Spleen (tissue), 11 donors: ENCODE data around the gene SLC25A45. TPM values are rescaled to one million over a fixed set of nuclear protein-coding genes. Genes with fewer than 3 reads are reported as not detected.

Source experiments
- DNase-seq: peaks from one replicate; pipeline ENCODE4 v3.0.0-alpha.2; 2020
- H3K27ac ChIP-seq, 8 donors: fragments of 200-600 bp; sonication (generic) in 7 of 8; 1 replicate in 4 of 8; 2 replicates in 4 of 8; pipeline versions ENCODE4 v1.5.0 to v1.8.0; 2016 to 2021; ENCODE audit warnings: inconsistent platforms in 4 of 8, mild to moderate bottlenecking in 4 of 8, moderate library complexity in 1 of 8
- H3K27me3 ChIP-seq, 7 donors: fragments of 200-600 bp; sonication (generic) in 6 of 7; replicated peaks in 1 of 7; 1 replicate in 4 of 7; 2 replicates in 3 of 7; pipeline versions ENCODE4 v1.5.0 to v1.8.0; 2016 to 2021; ENCODE audit warnings: inconsistent platforms in 3 of 7, mild to moderate bottlenecking in 1 of 7
- H3K36me3 ChIP-seq, 6 donors: fragments of 200-600 bp; sonication (generic) in 5 of 6; 1 replicate in 4 of 6; 2 replicates in 2 of 6; pipeline versions ENCODE4 v1.5.0 to v1.8.0; 2016 to 2021; ENCODE audit warnings: inconsistent platforms in 2 of 6
- H3K4me1 ChIP-seq, 6 donors: fragments of 200-600 bp; sonication (generic) in 5 of 6; 1 replicate in 3 of 6; 2 replicates in 3 of 6; pipeline versions ENCODE4 v1.5.0 to v1.8.0; 2016 to 2021; ENCODE audit warnings: inconsistent platforms in 3 of 6
- H3K4me3 ChIP-seq, 8 donors: fragments of 200-600 bp; sonication (generic) in 7 of 8; 1 replicate in 4 of 8; 2 replicates in 4 of 8; pipeline versions ENCODE4 v1.5.0 to v1.8.0; 2016 to 2021; ENCODE audit warnings: inconsistent platforms in 4 of 8, mild to moderate bottlenecking in 4 of 8, moderate library complexity in 2 of 8
- H3K9me3 ChIP-seq, 8 donors: fragments of 200-600 bp; sonication (generic) in 7 of 8; 1 replicate in 4 of 8; 2 replicates in 4 of 8; pipeline versions ENCODE4 v1.5.0 to v1.8.0; 2016 to 2021; ENCODE audit warnings: inconsistent platforms in 4 of 8
- CTCF ChIP-seq, 11 experiments: fragments of 200-600 bp in 7 of 11; fragments of 450-650 bp in 4 of 11; sonication (generic) in 4 of 11; IDR thresholded peaks in 8 of 11; conservative IDR thresholded peaks in 3 of 11; 1 replicate in 7 of 11; 2 replicates in 4 of 11; pipeline versions ENCODE4 v1.4.0 to v1.8.0; 2016 to 2021; ENCODE audit warnings: antibody characterized with exemption in 11 of 11, inconsistent platforms in 4 of 11, mild to moderate bottlenecking in 1 of 11
- POLR2A ChIP-seq, 3 donors: fragments of 450-650 bp; IDR thresholded peaks; one replicate each; pipeline ENCODE4 v1.5.1; 2017; ENCODE audit warnings: antibody characterized with exemption in 3 of 3, mild to moderate bottlenecking in 1 of 3
- POLR2AphosphoS5 ChIP-seq, 3 donors: sonication (generic); formaldehyde crosslinking; IDR thresholded peaks; one replicate each; pipeline ENCODE4 v1.5.1; 2017; ENCODE audit warnings: antibody characterized with exemption in 3 of 3
- WGBS, 5 donors: extraction: QIAGEN DNeasy Blood & Tissue Kit in 3 of 5; methylation state at CpG; one replicate each; pipeline versions ENCODE4 v1.1.5 to v1.1.7; 2013 to 2018; 5-methylcytosine and 5-hydroxymethylcytosine counted together
- intact Hi-C: fragments of 100-400 bp; cut with DNase I; formaldehyde crosslinking; loops from one replicate; pipeline ENCODE4 v1.15.0; 2023; ENCODE audit warnings: low total_unique reads
- polyA plus RNA-seq, 3 donors: library from polyadenylated mRNA; stranded (reverse); fragments of 200-250 nt; gene quantifications; one replicate each; pipeline ENCODE4 v1.2.1, GENCODE V29; 2013
- total RNA-seq, 7 donors: library from RNA; depleted of rRNA in 3 of 7; stranded (reverse); fragments of >200 nt in 3 of 7; fragmentation: NEBNext Ultra II Directional in 4 of 7; extraction: Animal tissue kit (Norgen Biotek cat#: 25700) in 4 of 7; gene quantifications; one replicate each; pipeline versions ENCODE4 v1.1.0 to v1.2.1, GENCODE V29; 2016 to 2021
- donor health status: healthy with polysubstance abuse.
- donor health status: DM: no; HTN: no; CAD: no; lungs with moderate emphysema.
- donor health status: DM: no; HTN: no; CAD: no.
- donor health status: Bipolar disorder and iron deficiency.
- donor health status: healthy.
- donor health status: DM: no; HTN: no; CAD: no.
- donor health status: DM: yes; HTN: yes; CAD: no.

The SLC25A45 gene
- total and polyA plus RNA-seq, 10 donors: 11.6 to 33.4 (median 24.9) TPM

DNA sequence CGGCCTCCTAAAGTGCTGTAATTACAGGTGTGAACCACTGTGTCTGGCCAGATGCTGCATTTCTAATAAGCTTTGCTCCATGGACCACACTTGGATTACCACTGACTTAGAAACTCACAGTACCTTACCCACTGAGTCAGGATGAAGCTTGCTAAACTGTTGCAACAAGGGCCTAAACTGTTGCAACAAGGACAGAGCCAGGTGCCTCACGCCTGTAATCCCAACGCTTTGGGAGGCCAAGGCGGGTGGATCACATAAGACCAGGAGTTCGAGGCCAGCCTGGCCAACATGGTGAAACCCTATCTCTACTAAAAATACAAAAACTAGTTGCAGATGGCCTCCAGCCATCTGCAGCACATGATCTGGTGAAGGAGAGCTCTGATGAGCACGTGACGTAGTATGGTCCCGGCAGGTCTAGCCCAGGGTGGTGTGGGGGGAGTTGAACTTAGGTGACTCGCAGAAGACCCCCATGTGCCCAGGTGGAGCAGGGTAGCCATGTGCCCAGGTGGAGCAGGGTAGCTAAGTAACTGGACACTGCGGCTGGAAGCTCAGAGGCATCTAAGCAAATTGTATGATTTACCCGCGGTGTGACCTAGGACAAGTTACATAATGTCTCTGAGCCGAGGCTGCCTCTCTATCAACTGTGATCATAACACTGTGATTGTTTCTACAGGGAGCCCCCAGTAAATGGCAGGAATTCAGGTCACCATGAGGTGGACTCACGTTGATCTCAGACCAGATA, 8.4 kb downstream of the SLC25A45 start:
- Histone ChIP-seq H3K9me3 (no peaks in the 10 kb centered on the region), H3K36me3 (peaks cover 0 to 11% (median 0%) of the 10 kb centered on the region in 6 donors), H3K4me3 (no peak overlapping the region), H3K27me3 (no peaks in the 10 kb centered on the region), H3K4me1 (peaks cover 0 to 23% (median 16%) of the 10 kb centered on the region in 6 donors), H3K27ac (no peak overlapping the region)
- DNase-seq: no peak
- TF ChIP-seq CTCF (IDR thresholded peaks at IDR 0.05 in 8 of 11, conservative IDR thresholded peaks at IDR 0.05 in 3 of 11) (no peak), POLR2AphosphoS5 (IDR thresholded peaks at IDR 0.05) (no peak), POLR2A (IDR thresholded peaks at IDR 0.05) (no peak)
- intact Hi-C loops: loop anchor here (5.0 kb wide), 1 partner anchor 133 kb away; no protein-coding TSS in a partner anchor
- WGBS, 5 donors: 84 to 92% (median 90%) methylated on average over 12 to 14 of the region's 14 CpGs

- H3K27ac ChIP-seq: no peak overlapping the region
- intact Hi-C loops: loop anchor here (5.0 kb wide), 1 partner anchor 137 kb away; no protein-coding TSS in a partner anchor
- no peaks in the 10 kb centered on the region for H3K9me3 ChIP-seq
- H3K36me3 ChIP-seq: peaks cover 0 to 6% (median 0%) of the 10 kb centered on the region in 6 donors
- no peak for DNase-seq
- H3K4me3 ChIP-seq: no peak overlapping the region
- H3K27me3 ChIP-seq: no peaks in the 10 kb centered on the region
- TF ChIP-seq POLR2AphosphoS5 (IDR thresholded peaks at IDR 0.05): no peak
- TF ChIP-seq CTCF (IDR thresholded peaks at IDR 0.05 in 8 of 11, conservative IDR thresholded peaks at IDR 0.05 in 3 of 11): no peak
- no peak for TF ChIP-seq POLR2A (IDR thresholded peaks at IDR 0.05)
- WGBS, 5 donors: 77 to 87% (median 86%) methylated on average over 6 of the region's 6 CpGs
- peaks cover 6 to 15% (median 8%) of the 10 kb centered on the region in 6 donors for H3K4me1 ChIP-seq
Measured at GRCh38 chr11:65370659-65371049, 11.8 kb downstream of the SLC25A45 start.

DNA sequence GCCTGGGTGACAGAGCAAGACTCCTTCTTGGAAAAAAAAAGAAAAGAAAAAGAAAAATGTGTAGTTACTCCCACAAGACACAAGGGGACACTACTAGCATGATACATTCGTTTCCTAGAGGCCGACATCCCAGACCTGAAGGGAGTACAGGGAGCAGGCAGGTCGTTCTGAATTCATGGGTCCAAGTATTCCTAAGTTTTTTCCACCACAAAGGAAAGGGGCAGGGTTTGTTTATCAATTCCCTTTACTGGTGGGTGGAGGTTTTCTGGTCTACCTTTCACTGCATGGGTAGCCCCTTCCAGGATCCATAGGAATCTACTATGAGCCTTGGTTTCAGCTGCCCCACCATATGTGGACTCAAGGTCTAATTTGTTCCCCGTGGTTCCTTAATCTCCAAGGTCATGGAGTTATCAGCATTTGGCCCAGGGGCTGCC, 16.1 kb downstream of the SLC25A45 start:
- 1 to 7% (median 3%) methylated on average over 4 of the region's 4 CpGs for WGBS, 5 donors
- TF ChIP-seq CTCF (IDR thresholded peaks at IDR 0.05 in 8 of 11, conservative IDR thresholded peaks at IDR 0.05 in 3 of 11): peak; percentile 31 to 97 (median 72)
- no peak for TF ChIP-seq POLR2A (IDR thresholded peaks at IDR 0.05)
- peak in 1 of 3 donors; percentile 59 for TF ChIP-seq POLR2AphosphoS5 (IDR thresholded peaks at IDR 0.05)
- no peak for DNase-seq
- H3K27me3 ChIP-seq: no peaks in the 10 kb centered on the region
- H3K9me3 ChIP-seq: no peaks in the 10 kb centered on the region
- no peak overlapping the region for H3K27ac ChIP-seq
- no peaks in the 10 kb centered on the region for H3K36me3 ChIP-seq
- no peak overlapping the region for H3K4me3 ChIP-seq
- H3K4me1 ChIP-seq: peaks cover 6 to 35% (median 19%) of the 10 kb centered on the region in 6 donors
- intact Hi-C loops: no loop called here

GRCh38 chr11:65363770-65364169, 18.7 kb downstream of the SLC25A45 start:
- H3K36me3 ChIP-seq: no peaks in the 10 kb centered on the region
- peaks cover 6 to 35% (median 19%) of the 10 kb centered on the region in 6 donors for H3K4me1 ChIP-seq

More at GRCh38 chr11:65363770-65364169, 18.7 kb downstream of the SLC25A45 start:
- intact Hi-C loops: no loop called here
- WGBS, 5 donors: 68 to 86% (median 71%) methylated on average over 3 of the region's 3 CpGs
- Histone ChIP-seq H3K4me3 (no peak overlapping the region), H3K27me3 (no peaks in the 10 kb centered on the region), H3K9me3 (no peaks in the 10 kb centered on the region), H3K27ac (no peak overlapping the region)
- TF ChIP-seq POLR2AphosphoS5 (IDR thresholded peaks at IDR 0.05) (no peak), CTCF (IDR thresholded peaks at IDR 0.05 in 8 of 11, conservative IDR thresholded peaks at IDR 0.05 in 3 of 11) (no peak), POLR2A (IDR thresholded peaks at IDR 0.05) (no peak)
- DNase-seq: no peak
